Pancreas (tissue), 10 donors: ENCODE results near the gene ZNF687. TPM values are rescaled to one million over a fixed set of nuclear protein-coding genes. Genes with fewer than 3 reads are reported as not detected.

Experiments
- ATAC-seq, 4 donors: fragments of 200-7000 bp; cut with Tn5 transposase; one replicate each; pipeline versions ENCODE4 v1.8.0 to v1.9.1; 2020; ENCODE audit warnings: mild to moderate bottlenecking in 4 of 4, moderate library complexity in 4 of 4
- DNase-seq, 6 donors: peaks; one replicate each; pipeline ENCODE4 v3.0.0-alpha.2; 2020
- FAIRE-seq: peaks from 2 replicates; lab custom pipeline; 2012; peaks lifted over from hg19 to GRCh38; lab: Jason Lieb, UNC
- H3K27ac ChIP-seq, 4 donors: fragments of 200-600 bp; sonication (generic); 1 replicate in 3 of 4; 2 replicates in 1 of 4; pipeline versions ENCODE4 v1.5.0 to v1.8.0; 2020
- H3K27me3 ChIP-seq, 4 donors: fragments of 200-600 bp; one replicate each; pipeline ENCODE4 v1.8.0; 2021
- H3K36me3 ChIP-seq, 3 donors: fragments of 200-600 bp; sonication (generic) in 1 of 3; one replicate each; pipeline versions ENCODE4 v1.5.0 to v1.8.0; 2020 to 2021
- H3K4me1 ChIP-seq, 3 donors: fragments of 200-600 bp; one replicate each; pipeline ENCODE4 v1.8.0; 2021
- H3K4me3 ChIP-seq, 4 donors: fragments of 200-600 bp; sonication (generic) in 2 of 4; one replicate each; pipeline versions ENCODE4 v1.5.0 to v1.8.0; 2020 to 2021
- H3K9me3 ChIP-seq, 4 donors: fragments of 200-600 bp; one replicate each; pipeline ENCODE4 v1.8.0; 2021
- CTCF ChIP-seq, 4 donors: fragments of 200-600 bp; sonication (generic) in 3 of 4; IDR thresholded peaks; one replicate each; pipeline versions ENCODE4 v1.5.0 to v1.8.0; 2021; ENCODE audit warnings: antibody characterized with exemption in 4 of 4
- WGBS, 2 donors: extraction: QIAGEN DNeasy Blood & Tissue Kit; methylation state at CpG; one replicate each; pipeline ENCODE4 v1.1.7; 2013; 5-methylcytosine and 5-hydroxymethylcytosine counted together
- intact Hi-C, 3 donors: fragments of 100-400 bp; cut with DNase I; formaldehyde crosslinking; loops; one replicate each; pipeline versions ENCODE4 v1.11.1 to v1.14.2; 2022
- polyA plus RNA-seq, 2 donors: library from polyadenylated mRNA; stranded (reverse); fragments of 200-250 nt; gene quantifications; one replicate each; pipeline ENCODE4 v1.2.3, GENCODE V29; 2013
- total RNA-seq, 6 donors: library from RNA; stranded (reverse); fragmentation: NEBNext Ultra II Directional in 4 of 6; extraction: Animal tissue kit (Norgen Biotek cat#: 25700) in 4 of 6; gene quantifications; one replicate each; pipeline versions ENCODE4 v1.2.1 to v1.2.4, GENCODE V29; 2021 to 2023
- donor health status: healthy with polysubstance abuse.
- donor health status: DM: no; HTN: no; CAD: no; lungs with moderate emphysema.
- donor health status: DM: no; HTN: no; CAD: no.
- donor health status: control.
- donor health status: control.
- donor health status: Bipolar disorder and iron deficiency.
- donor health status: DM: yes; HTN: yes; CAD: no.
- donor health status: DM: no; HTN: no; CAD: no.
- donor health status: DM: no; HTN: no; CAD: no.
- donor health status: DM: yes; HTN: yes; CAD: no.

The ZNF687 gene
- total and polyA plus RNA-seq, 8 donors, result 9.8 to 23.4 (median 16.3) TPM

GRCh38 chr1:151286619-151287340, 4.7 kb downstream of the ZNF687 start:
- TF ChIP-seq CTCF (IDR thresholded peaks at IDR 0.05), result no peak
- WGBS, 2 donors, result 85 to 86% methylated on average over 9 to 10 of the region's 10 CpGs
- intact Hi-C loops, result no loop called here

DNA sequence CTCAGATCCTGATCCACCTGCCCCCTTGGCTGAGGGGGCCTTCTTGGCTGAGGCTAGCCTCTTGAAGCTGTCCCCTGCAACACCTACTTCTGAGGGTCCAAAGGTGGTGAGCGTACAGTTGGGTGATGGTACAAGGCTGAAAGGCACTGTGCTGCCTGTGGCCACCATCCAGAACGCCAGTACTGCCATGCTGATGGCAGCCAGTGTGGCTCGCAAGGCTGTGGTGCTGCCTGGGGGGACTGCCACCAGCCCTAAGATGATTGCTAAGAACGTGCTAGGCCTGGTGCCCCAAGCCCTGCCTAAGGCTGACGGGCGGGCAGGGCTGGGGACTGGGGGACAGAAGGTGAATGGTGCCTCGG, 5.2 kb downstream of the ZNF687 start:
- 85 to 87% methylated on average over 7 of the region's 7 CpGs for WGBS, 2 donors
- H3K4me1 ChIP-seq, result peaks cover 0 to 4% (median 2%) of the 10 kb centered on the region in 3 donors
- H3K36me3 ChIP-seq, result peaks cover 7 to 64% (median 37%) of the 10 kb centered on the region in 3 donors
- no peak for TF ChIP-seq CTCF (IDR thresholded peaks at IDR 0.05)
- no peak overlapping the region for H3K27ac ChIP-seq
- no peak for DNase-seq
- H3K4me3 ChIP-seq, result no peak overlapping the region
- ATAC-seq, result no peak
- H3K9me3 ChIP-seq, result no peaks in the 10 kb centered on the region
- intact Hi-C loops, result no loop called here
- no peaks in the 10 kb centered on the region for H3K27me3 ChIP-seq
- no peak for FAIRE-seq

More at GRCh38 chr1:151286619-151287340, 4.7 kb downstream of the ZNF687 start:
- DNase-seq (peak in 1 of 6 donors; percentile 52), FAIRE-seq (no peak), ATAC-seq (no peak)
- Histone ChIP-seq H3K4me3 (no peak overlapping the region), H3K27ac (no peak overlapping the region), H3K4me1 (peaks cover 0 to 4% (median 2%) of the 10 kb centered on the region in 3 donors), H3K36me3 (peaks cover 7 to 60% (median 37%) of the 10 kb centered on the region in 3 donors), H3K9me3 (no peaks in the 10 kb centered on the region), H3K27me3 (no peaks in the 10 kb centered on the region)

GRCh38 chr1:151287767-151288500, 5.8 kb downstream of the ZNF687 start:
- WGBS, 2 donors, result 91 to 94% methylated on average over 21 to 22 of the region's 22 CpGs
- Histone ChIP-seq H3K4me1 (peaks cover 0 to 4% (median 2%) of the 10 kb centered on the region in 3 donors), H3K36me3 (peaks cover 7 to 70% (median 37%) of the 10 kb centered on the region in 3 donors), H3K27me3 (no peaks in the 10 kb centered on the region), H3K9me3 (no peaks in the 10 kb centered on the region), H3K4me3 (no peak overlapping the region), H3K27ac (no peak overlapping the region)
- no peak for TF ChIP-seq CTCF (IDR thresholded peaks at IDR 0.05)
- ATAC-seq (no peak), FAIRE-seq (no peak), DNase-seq (peak in 2 of 6 donors; percentile 38 to 80)
- intact Hi-C loops, result no loop called here

DNA sequence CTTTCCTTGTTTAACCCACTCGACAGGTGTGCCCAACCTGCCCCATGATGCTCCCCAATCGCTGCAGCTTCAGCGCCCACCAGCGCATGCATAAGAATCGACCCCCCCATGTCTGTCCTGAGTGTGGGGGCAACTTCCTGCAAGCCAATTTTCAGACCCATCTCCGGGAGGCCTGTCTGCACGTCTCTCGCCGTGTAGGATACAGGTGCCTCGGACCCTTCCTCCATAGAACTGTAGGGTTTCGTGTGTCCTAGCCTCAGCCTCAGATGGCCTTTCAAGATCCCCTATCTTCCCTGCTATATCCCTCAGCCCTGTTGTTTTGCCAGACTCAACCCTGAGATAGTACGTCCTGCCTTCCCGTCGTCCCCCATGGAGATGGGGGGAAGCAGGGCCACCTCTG, 6.4 kb downstream of the ZNF687 start:
- H3K4me1 ChIP-seq, result peaks cover 0 to 4% (median 2%) of the 10 kb centered on the region in 3 donors
- FAIRE-seq, result no peak

More for the DNA sequence above, 6.4 kb downstream of the ZNF687 start:
- intact Hi-C loops, result no loop called here
- no peaks in the 10 kb centered on the region for H3K27me3 ChIP-seq
- ATAC-seq (no peak), DNase-seq (no peak)
- no peak for TF ChIP-seq CTCF (IDR thresholded peaks at IDR 0.05)
- H3K9me3 ChIP-seq, result no peaks in the 10 kb centered on the region
- H3K36me3 ChIP-seq, result peaks cover 7 to 75% (median 37%) of the 10 kb centered on the region in 3 donors
- no peak overlapping the region for H3K27ac ChIP-seq
- WGBS, 2 donors, result 86 to 92% methylated on average over 14 of the region's 14 CpGs
- no peak overlapping the region for H3K4me3 ChIP-seq
